Transverse colon (tissue), 3 donors: ENCODE data around the gene PLCD4.

Source experiments
- POLR2A ChIP-seq: fragments of 450-650 bp; IDR thresholded peaks from one replicate; pipeline ENCODE4 v1.6.1; 2016; ENCODE audit warnings: antibody characterized with exemption, mild to moderate bottlenecking, moderate library complexity
- TF ChIP-seq, protein P1 (sequence below), 5 experiments: fragments of 200-600 bp in 3 of 5; fragments of 450-650 bp in 2 of 5; sonication (generic) in 3 of 5; IDR thresholded peaks; 1 replicate in 2 of 5; 2 replicates in 3 of 5; pipeline ENCODE4 v1.5.1; 2016 to 2017; ENCODE audit warnings: antibody characterized with exemption in 5 of 5, inconsistent platforms in 3 of 5, mild to moderate bottlenecking in 2 of 5, moderate library complexity in 1 of 5

DNA sequence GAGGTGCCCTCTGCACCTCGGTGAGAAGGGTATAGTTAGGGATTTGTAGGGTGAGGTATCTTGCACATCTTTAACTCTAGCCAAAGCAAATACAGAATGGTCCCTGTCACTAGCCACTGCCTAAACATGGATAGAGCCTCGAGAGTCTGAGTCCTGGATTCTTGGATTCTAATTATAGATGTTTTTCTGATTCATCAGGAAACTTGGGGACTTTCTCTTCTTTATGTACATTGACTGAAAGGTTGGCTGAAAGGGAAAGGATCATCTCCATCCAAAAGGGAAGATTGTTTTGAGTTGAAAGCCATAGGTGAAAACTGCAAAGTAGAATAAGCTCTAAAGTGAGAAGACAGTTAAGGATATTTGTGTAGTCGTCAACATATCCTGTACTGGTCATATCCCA is 72.4 kb downstream of the PLCD4 start:
- TF ChIP-seq, protein P1, sequence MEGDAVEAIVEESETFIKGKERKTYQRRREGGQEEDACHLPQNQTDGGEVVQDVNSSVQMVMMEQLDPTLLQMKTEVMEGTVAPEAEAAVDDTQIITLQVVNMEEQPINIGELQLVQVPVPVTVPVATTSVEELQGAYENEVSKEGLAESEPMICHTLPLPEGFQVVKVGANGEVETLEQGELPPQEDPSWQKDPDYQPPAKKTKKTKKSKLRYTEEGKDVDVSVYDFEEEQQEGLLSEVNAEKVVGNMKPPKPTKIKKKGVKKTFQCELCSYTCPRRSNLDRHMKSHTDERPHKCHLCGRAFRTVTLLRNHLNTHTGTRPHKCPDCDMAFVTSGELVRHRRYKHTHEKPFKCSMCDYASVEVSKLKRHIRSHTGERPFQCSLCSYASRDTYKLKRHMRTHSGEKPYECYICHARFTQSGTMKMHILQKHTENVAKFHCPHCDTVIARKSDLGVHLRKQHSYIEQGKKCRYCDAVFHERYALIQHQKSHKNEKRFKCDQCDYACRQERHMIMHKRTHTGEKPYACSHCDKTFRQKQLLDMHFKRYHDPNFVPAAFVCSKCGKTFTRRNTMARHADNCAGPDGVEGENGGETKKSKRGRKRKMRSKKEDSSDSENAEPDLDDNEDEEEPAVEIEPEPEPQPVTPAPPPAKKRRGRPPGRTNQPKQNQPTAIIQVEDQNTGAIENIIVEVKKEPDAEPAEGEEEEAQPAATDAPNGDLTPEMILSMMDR (IDR thresholded peaks at IDR 0.05) = no peak
- TF ChIP-seq POLR2A = no peak
